Hematopoietic multipotent progenitor cell (in vitro differentiated cells): ENCODE measurements around the gene TRMT1. TPM values are rescaled to one million over a fixed set of nuclear protein-coding genes. Genes with fewer than 3 reads are reported as not detected.

Source experiments
- DNase-seq, 3 donors: peaks; one replicate each; pipeline ENCODE4 v3.0.0-alpha.2; 2011 to 2015; ENCODE audit warnings: low read depth in 2 of 3, low spot score in 2 of 3
- total RNA-seq: library from RNA; depleted of rRNA; stranded (reverse); fragments of >200 nt; gene quantifications from one replicate; pipeline ENCODE4 v1.2.3, GENCODE V29; 2012

Gene TRMT1
- total RNA-seq, 1 donor: 60.9 TPM

- DNase-seq: no peak
Observed at GRCh38 chr19:13103581-13104359, 12.8 kb downstream of the TRMT1 start.

- peak in 2 of 3 donors; percentile 98 for DNase-seq
Observed at GRCh38 chr19:13102666-13103580, 13.6 kb downstream of the TRMT1 start, which contains the start of gene LYL1. LYL1 (minus strand) TSS chr19:13102858; CDS start chr19:13101171, 1,687 bp downstream.

DNA sequence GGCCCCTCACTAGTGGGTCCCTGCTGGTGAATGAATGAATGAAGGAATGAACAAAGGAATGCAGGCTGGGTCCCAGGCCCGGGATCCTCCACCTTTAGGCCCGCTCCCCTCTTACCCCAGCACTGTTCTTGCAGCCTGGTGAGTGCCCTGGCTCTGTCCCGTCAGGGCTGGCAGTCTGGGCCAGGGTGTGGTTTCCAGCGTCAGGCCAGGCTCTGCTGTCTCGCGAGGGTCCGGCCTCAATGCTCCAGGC is 14.2 kb downstream of the TRMT1 start:
- DNase-seq: no peak

DNA sequence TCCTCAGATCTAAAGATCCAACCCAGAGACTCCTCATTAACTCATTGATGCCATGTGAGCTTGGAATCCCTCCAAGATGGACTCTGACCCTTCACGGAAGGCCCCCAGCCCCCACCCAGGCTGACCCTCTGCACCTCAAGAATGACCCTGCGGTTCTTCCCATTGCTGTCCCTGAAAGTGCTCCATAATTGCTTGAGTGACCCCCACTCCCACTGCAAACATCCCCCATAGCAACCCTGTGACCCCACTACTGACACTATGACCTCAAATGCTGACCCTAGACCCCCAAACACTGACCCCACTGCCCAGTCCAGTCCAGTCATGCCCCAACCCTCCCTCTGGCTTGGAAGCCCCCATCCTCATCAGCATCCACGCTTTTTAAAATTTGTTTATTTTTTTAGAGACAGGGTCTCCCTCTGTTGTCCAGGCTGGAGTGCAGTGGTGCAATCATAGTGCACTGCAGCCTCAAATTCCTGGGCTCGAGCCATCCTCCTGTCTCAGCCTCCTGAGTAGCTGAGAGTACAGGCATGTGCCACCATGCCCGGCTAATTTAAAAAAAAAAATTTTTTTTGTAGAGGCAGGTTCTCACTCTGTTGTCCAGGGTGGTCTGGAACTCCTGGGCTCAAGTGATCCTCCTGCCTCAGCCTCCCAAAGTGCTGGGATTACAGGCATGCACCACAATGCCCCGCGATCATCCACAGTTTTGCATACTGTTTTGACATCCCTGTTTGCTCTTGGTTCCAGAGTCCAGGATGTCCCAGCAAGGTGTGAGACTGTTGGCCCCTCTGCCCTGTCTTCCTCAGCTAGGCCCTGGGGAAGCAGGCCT is 14.7 kb downstream of the TRMT1 start:
- DNase-seq: no peak

- peak in 1 of 3 donors; percentile 50 for DNase-seq
Observed at GRCh38 chr19:13100841-13101589, 15.5 kb downstream of the TRMT1 start.

GRCh38 chr19:13100031-13100588 is 16.4 kb downstream of the TRMT1 start:
- peak in 2 of 3 donors; percentile 71 to 72 for DNase-seq

- peak; percentile 63 to 88 (median 84) for DNase-seq
Observed at GRCh38 chr19:13099073-13099999, 17.2 kb downstream of the TRMT1 start.

GRCh38 chr19:13098277-13099072 is 18.1 kb downstream of the TRMT1 start:
- DNase-seq: peak in 2 of 3 donors; percentile 78 to 92

DNA sequence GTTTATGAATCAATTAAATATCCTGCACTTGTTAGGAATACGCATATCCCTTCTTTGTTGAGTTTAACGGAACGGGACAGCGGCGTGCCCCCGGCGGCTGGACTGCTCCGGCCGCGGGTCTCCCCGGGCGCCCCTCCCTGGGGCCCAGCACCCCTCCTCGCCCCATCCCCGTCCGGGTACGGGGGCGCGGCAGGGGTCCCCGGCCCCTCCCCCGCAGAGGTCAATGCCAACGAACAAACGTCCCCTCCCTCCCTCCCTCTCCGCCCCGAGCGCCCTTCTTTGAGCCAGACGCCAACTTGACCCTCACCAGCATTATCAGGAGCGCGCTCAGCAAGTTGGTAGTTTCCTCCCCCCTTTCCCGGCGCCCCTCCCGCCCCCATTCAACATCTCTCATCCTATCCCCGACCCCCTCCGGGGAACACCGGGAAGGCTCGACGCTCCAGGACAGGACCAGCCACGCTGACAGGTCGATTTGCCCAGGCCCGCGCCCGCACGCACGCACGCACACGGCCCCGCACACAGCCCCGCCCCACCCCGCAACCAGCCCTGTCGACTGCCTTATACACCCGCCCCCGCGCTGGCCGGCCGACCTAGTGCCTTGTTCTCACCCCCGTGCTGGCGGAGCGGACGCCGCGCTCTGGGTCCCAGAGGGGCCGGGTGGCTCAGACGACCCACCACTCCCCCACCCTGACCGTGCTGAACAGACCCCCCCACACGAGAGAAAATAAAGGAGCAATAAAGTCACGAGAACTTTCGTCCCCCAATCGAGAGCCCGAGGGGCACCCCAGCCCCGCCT is 18.9 kb downstream of the TRMT1 start:
- peak in 1 of 3 donors; percentile 52 for DNase-seq

DNA sequence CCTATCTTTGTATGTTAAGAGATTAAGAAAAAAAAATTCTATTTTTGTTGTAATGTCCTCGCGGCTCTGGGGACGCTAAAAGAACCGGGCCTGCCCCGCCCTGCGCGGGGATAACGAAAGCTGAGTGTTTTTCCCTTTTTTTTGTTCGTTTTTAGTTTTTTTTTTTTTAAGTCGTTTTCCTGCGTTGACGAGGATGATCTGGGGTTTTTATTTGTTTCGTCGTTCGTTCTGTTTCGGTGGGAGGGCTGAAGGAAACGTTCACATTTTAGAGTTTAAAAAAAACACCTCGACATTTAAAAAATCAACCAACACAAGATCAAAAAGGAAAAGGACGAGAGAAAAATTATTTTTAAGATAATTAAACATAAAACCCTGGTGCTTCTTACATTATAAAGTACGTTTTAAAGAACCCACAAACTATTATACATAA is 19.5 kb downstream of the TRMT1 start:
- DNase-seq: no peak

GRCh38 chr19:13095934-13096927 is 20.3 kb downstream of the TRMT1 start:
- DNase-seq: peak in 2 of 3 donors; percentile 70 to 75

- peak in 2 of 3 donors; percentile 57 to 66 for DNase-seq
Observed at GRCh38 chr19:13095393-13095784, 21.2 kb downstream of the TRMT1 start.

DNA sequence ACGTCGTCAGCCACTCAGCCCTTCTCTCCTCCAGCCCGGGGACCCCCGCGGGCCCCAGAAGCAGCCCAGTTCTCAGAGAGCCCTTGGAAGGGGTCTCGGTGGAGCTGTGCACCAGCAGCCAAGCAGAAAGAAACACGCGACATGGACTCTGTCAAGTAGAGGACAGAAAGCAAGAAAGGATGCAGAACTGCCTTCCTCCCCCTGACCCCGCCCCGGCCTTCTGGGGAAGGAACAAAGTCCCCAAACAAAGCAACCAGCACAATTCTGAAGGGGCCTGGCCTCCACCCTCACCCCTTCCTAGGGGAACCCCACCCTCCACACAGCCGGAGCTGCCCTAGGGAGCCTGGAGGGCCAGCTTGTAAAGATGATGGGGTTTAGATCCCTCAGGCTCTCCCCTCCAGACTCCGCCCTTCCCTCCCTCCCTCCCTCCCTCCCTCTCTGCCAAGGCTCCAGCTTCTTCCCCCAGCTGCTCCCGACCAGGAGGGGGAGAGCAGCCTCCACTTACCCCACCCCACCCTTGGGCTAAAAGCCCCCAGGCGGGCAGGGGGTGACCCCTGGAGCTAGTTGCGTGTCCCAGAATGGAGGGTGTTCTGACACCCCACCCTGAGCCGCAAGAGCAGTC is 21.7 kb downstream of the TRMT1 start:
- peak in 2 of 3 donors; percentile 48 to 52 for DNase-seq

GRCh38 chr19:13094106-13094504 is 22.4 kb downstream of the TRMT1 start:
- no peak for DNase-seq

GRCh38 chr19:13093407-13094105 is 23.0 kb downstream of the TRMT1 start:
- peak; percentile 68 to 94 (median 84) for DNase-seq
